ENCODE data around the gene HS3ST4. TPM values are rescaled to one million over a fixed set of nuclear protein-coding genes. Genes with fewer than 3 reads are reported as not detected.

Gene HS3ST4
- total RNA-seq, 4 donors from 2014 or later = not detected

GRCh38 chr16:25799816-25800215, 108.1 kb downstream of the HS3ST4 start:
- H3K27ac ChIP-seq = no peak overlapping the region
- H3K4me1 ChIP-seq = no peaks in the 10 kb centered on the region
- DNase-seq = no peak
- no peak overlapping the region for H3K4me3 ChIP-seq
- TF ChIP-seq CTCF (IDR thresholded peaks at IDR 0.05) (no peak), POLR2A (IDR thresholded peaks at IDR 0.05) (no peak)
- no peaks in the 10 kb centered on the region for H3K9me3 ChIP-seq
- no peaks in the 10 kb centered on the region for H3K27me3 ChIP-seq
- H3K36me3 ChIP-seq = no peaks in the 10 kb centered on the region

GRCh38 chr16:25812215-25812614, 120.5 kb downstream of the HS3ST4 start:
- Histone ChIP-seq H3K36me3 (no peaks in the 10 kb centered on the region), H3K27me3 (no peaks in the 10 kb centered on the region), H3K27ac (no peak overlapping the region), H3K9me3 (no peaks in the 10 kb centered on the region), H3K4me3 (no peak overlapping the region), H3K4me1 (no peaks in the 10 kb centered on the region)
- DNase-seq = no peak
- TF ChIP-seq POLR2A (IDR thresholded peaks at IDR 0.05) = no peak
- no peak for TF ChIP-seq CTCF (IDR thresholded peaks at IDR 0.05)

- Histone ChIP-seq H3K27me3 (no peaks in the 10 kb centered on the region), H3K4me1 (no peaks in the 10 kb centered on the region), H3K9me3 (no peaks in the 10 kb centered on the region), H3K4me3 (no peak overlapping the region), H3K27ac (no peak overlapping the region), H3K36me3 (no peaks in the 10 kb centered on the region)
- TF ChIP-seq CTCF (IDR thresholded peaks at IDR 0.05) = no peak
- TF ChIP-seq POLR2A (IDR thresholded peaks at IDR 0.05) = no peak
- no peak for DNase-seq
Observed at GRCh38 chr16:25817295-25817694, 125.5 kb downstream of the HS3ST4 start.

- Histone ChIP-seq H3K27me3 (no peaks in the 10 kb centered on the region), H3K4me1 (no peaks in the 10 kb centered on the region), H3K27ac (no peak overlapping the region), H3K9me3 (no peaks in the 10 kb centered on the region), H3K4me3 (no peak overlapping the region), H3K36me3 (no peaks in the 10 kb centered on the region)
- TF ChIP-seq CTCF (IDR thresholded peaks at IDR 0.05) = no peak
- no peak for TF ChIP-seq POLR2A (IDR thresholded peaks at IDR 0.05)
- DNase-seq = no peak
Observed at GRCh38 chr16:25817876-25818275, 126.1 kb downstream of the HS3ST4 start.

GRCh38 chr16:25823891-25824290, 132.1 kb downstream of the HS3ST4 start:
- H3K4me1 ChIP-seq = no peaks in the 10 kb centered on the region
- H3K4me3 ChIP-seq = no peak overlapping the region
- H3K36me3 ChIP-seq = no peaks in the 10 kb centered on the region
- H3K9me3 ChIP-seq = no peaks in the 10 kb centered on the region
- H3K27ac ChIP-seq = no peak overlapping the region
- no peak for DNase-seq
- H3K27me3 ChIP-seq = no peaks in the 10 kb centered on the region
- TF ChIP-seq POLR2A (IDR thresholded peaks at IDR 0.05) (no peak), CTCF (IDR thresholded peaks at IDR 0.05) (no peak)

GRCh38 chr16:25827709-25828108, 135.9 kb downstream of the HS3ST4 start:
- H3K9me3 ChIP-seq = no peaks in the 10 kb centered on the region
- H3K27ac ChIP-seq = no peak overlapping the region
- no peaks in the 10 kb centered on the region for H3K4me1 ChIP-seq
- no peaks in the 10 kb centered on the region for H3K27me3 ChIP-seq
- no peaks in the 10 kb centered on the region for H3K36me3 ChIP-seq
- DNase-seq = no peak
- no peak overlapping the region for H3K4me3 ChIP-seq
- TF ChIP-seq CTCF (IDR thresholded peaks at IDR 0.05) (no peak), POLR2A (IDR thresholded peaks at IDR 0.05) (no peak)
